ENCODE measurements around the gene SSH2. TPM values are rescaled to one million over a fixed set of nuclear protein-coding genes. Genes with fewer than 3 reads are reported as not detected.

Gene SSH2
- total RNA-seq, 1 experiment from 2014 or later: 14.6 TPM

DNA sequence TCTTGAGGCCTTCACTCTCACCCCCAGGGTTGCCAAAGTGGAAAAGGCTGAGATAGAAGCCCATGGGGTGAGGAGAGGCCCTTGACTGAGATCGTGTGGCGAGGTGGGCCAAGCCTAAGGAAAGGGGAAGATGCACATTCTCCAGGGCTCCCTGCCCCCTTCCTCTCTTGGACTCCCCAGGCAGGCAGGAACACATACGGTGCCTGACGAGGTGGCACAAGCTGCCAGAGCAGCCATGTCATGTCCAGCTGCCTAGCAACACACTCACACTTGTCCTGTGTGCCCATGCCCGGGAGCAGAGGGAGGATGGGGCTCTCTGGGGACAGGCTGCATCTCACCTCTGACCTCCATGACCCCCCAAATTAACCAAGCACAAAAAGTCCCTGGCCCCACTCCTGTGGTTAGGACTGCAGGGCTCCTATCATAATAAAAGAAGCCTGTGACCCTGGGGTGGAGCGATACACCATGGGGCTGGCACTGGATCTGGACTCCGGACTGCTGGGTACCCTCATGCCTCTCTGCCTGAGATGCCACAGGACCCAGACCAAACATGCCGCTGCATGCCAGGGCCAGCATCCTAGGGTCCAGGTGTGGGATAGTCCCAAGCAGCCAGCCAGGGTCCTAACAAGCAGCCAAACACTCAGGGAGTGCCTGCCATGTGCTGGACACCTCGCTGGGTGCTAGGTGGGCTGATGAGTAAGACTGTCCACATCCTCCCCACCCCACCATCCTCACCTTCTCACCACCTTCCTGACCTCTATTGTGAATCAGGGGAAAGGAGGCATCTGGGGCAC, 343.2 kb downstream of the SSH2 start:
- H3K9ac ChIP-seq (ENCODE audit: extremely low read depth, insufficient read length, low read length): no peak overlapping the region
- H2BK20ac ChIP-seq (ENCODE audit: low read depth, low read length, poor library complexity, severe bottlenecking): no peak overlapping the region
- H4K91ac ChIP-seq (ENCODE audit: insufficient read length, low read depth, low read length): no peak overlapping the region
- H2BK15ac ChIP-seq (ENCODE audit: low read depth, low read length): no peak overlapping the region
- WGBS (ENCODE audit: extremely low coverage, insufficient read length, low lambda C conversion rate): no CpG with 5 or more reads among the region's 9 CpGs
- no peak overlapping the region for H3T11ph ChIP-seq (ENCODE audit: low read length)
- Mint-ChIP-seq H3K27me3 (ENCODE audit: low read depth) (peaks cover 3% of the 10 kb centered on the region; the same call in 1 of the 2 replicates), H3K36me3 (ENCODE audit: insufficient read depth in 1 of 3, low read depth in 3 of 3) (peaks cover 12 to 21% (median 18%) of the 10 kb centered on the region in 3 experiments; a peak in 6 of 7 replicates), H3K4me3 (no peak overlapping the region; a peak in 1 of 5 replicates), H3K27ac (no peak overlapping the region), H3K4me1 (peaks cover 42 to 56% of the 10 kb centered on the region in 2 experiments), H3K9me3 (no peaks in the 10 kb centered on the region)
- H3K27me3 ChIP-seq (ENCODE audit: insufficient read depth, low read length): no peaks in the 10 kb centered on the region
- no peak overlapping the region for H2BK120ac ChIP-seq (ENCODE audit: low read depth, low read length, poor library complexity, severe bottlenecking)
- H3K18ac ChIP-seq (ENCODE audit: insufficient read length, low read depth, low read length): no peak overlapping the region
- no peak for DNase-seq
- H3K4ac ChIP-seq (ENCODE audit: low read depth, low read length): no peak overlapping the region
- no peak overlapping the region for H3K14ac ChIP-seq (ENCODE audit: insufficient read depth, low read length)
- no peak overlapping the region for H2AFZ ChIP-seq (ENCODE audit: low read length)
- H2BK12ac ChIP-seq (ENCODE audit: insufficient read length, low read depth, low read length): no peak overlapping the region
- no peak overlapping the region for H2AK5ac ChIP-seq (ENCODE audit: insufficient read length, low read length)
- peaks cover 28% of the 10 kb centered on the region for H3K23me2 ChIP-seq (ENCODE audit: insufficient read length, low read depth, low read length, poor library complexity, severe bottlenecking)
- H3K4me2 ChIP-seq (ENCODE audit: insufficient read depth, insufficient read length, low read length): no peak overlapping the region
- H3K9me3 ChIP-seq (ENCODE audit: control insufficient read depth, low read depth, low read length): no peaks in the 10 kb centered on the region
- peaks cover 23% of the 10 kb centered on the region; the same call in 1 of the 2 replicates for H3K79me2 ChIP-seq (ENCODE audit: insufficient read depth, low read length)
- H3K23ac ChIP-seq (ENCODE audit: insufficient read length, low read depth, low read length): no peak overlapping the region
- H4K8ac ChIP-seq (replicated peaks; ENCODE audit: insufficient read length, low read depth, low read length): no peak overlapping the region
- TF ChIP-seq CTCF (conservative IDR thresholded peaks at IDR 0.05): no peak
- H3K79me1 ChIP-seq (ENCODE audit: insufficient read depth, low read depth, low read length, poor library complexity, severe bottlenecking): peaks cover 4% of the 10 kb centered on the region
- H4K20me1 ChIP-seq (ENCODE audit: control insufficient read depth, insufficient read depth, insufficient read length): no peaks in the 10 kb centered on the region
- H3K27ac ChIP-seq (ENCODE audit: insufficient read length, low read depth, low read length): no peak overlapping the region
- no peak overlapping the region for H4K5ac ChIP-seq (ENCODE audit: insufficient read length, low read depth, low read length)
- no peak overlapping the region for H2BK5ac ChIP-seq (ENCODE audit: insufficient read length, low read length)
- peaks cover 15% of the 10 kb centered on the region; the same call in 1 of the 2 replicates for H3K4me1 ChIP-seq (ENCODE audit: insufficient read depth, low read length)
- H3K56ac ChIP-seq (ENCODE audit: insufficient read length, low read depth, low read length): no peak overlapping the region

Data from H9 (cell line).